HCT116 (cell line): ENCODE measurements around the gene TMEM100.

Experiments used
- CEBPB ChIP-seq: IDR thresholded peaks from 2 replicates; pipeline ENCODE4 v1.6.1; 2012; ENCODE audit warnings: low read depth
- EZH2 ChIP-seq: fragments of 200-600 bp; sonication (generic); IDR thresholded peaks from 2 replicates; pipeline ENCODE4 v1.6.1; 2017; ENCODE audit warnings: antibody characterized with exemption, mixed run types
- EZH2phosphoT487 ChIP-seq: fragments of 200-600 bp; IDR thresholded peaks from 2 replicates; pipeline ENCODE4 v1.6.1; 2018; ENCODE audit warnings: antibody characterized with exemption, borderline replicate concordance
- JUND ChIP-seq: IDR thresholded peaks from 2 replicates; pipeline ENCODE4 v1.6.1; 2012
- POLR2A ChIP-seq: IDR thresholded peaks from 2 replicates; pipeline ENCODE4 v1.7.0; 2011; ENCODE audit warnings: borderline replicate concordance; ENCODE audit not compliant: insufficient read depth, insufficient read length; ENCODE audit errors: extremely low read depth
- POLR2AphosphoS5 ChIP-seq: IDR thresholded peaks from 2 replicates; pipeline ENCODE4 v1.6.1; 2011; ENCODE audit warnings: mild to moderate bottlenecking, low read depth, low read length, moderate library complexity
- ZFX ChIP-seq: fragments of 450-650 bp; IDR thresholded peaks from 2 replicates; pipeline ENCODE4 v1.6.1; 2017
- TF ChIP-seq, protein P1 (sequence below), 3 experiments: fragments of 200-600 bp in 1 of 3; sonication (generic) in 1 of 3; IDR thresholded peaks in 2 of 3; conservative IDR thresholded peaks in 1 of 3; 2 replicates each; pipeline ENCODE4 v1.5.1; 2012 to 2017; ENCODE audit warnings: low read depth in 2 of 3, low read length in 2 of 3, antibody characterized with exemption in 1 of 3, borderline replicate concordance in 1 of 3, control low read depth in 1 of 3, mild to moderate bottlenecking in 1 of 3, mixed read lengths in 1 of 3, mixed run types in 1 of 3, moderate library complexity in 1 of 3; ENCODE audit not compliant: insufficient read depth in 1 of 3

DNA sequence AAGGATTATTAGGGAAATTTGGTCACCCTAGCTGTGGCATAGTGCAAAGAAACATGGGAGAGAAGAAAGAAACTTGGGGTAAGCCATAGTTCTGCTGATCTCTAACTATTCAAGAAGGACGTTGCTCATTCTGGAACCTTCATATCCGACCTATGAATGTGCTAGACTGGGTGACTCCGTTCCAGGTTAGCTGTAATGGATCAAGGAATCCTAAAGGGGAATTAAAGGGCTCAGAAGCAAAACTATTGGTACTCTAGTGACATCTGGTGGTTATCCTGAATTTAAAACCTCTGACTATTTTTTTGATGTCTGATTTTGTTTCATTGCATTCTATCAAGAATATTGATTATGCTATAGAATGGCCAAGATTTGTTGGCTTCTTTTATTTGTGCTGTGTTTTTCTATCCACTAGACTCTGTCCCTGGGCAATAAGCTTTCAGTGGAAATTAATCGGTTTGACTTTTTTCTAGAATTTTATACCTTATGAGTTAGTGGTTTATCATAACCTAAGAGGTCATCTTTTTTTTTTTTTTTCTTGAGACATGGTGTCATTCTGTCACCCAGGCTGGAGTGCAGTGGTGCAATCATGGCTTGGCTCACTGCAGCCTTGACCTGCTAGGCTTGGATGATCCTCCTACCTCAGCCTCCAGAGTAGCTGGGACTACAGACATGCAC is 47.7 kb upstream of the TMEM100 start:
- no peak for TF ChIP-seq EZH2
- no peak for TF ChIP-seq JUND
- TF ChIP-seq, protein P1, sequence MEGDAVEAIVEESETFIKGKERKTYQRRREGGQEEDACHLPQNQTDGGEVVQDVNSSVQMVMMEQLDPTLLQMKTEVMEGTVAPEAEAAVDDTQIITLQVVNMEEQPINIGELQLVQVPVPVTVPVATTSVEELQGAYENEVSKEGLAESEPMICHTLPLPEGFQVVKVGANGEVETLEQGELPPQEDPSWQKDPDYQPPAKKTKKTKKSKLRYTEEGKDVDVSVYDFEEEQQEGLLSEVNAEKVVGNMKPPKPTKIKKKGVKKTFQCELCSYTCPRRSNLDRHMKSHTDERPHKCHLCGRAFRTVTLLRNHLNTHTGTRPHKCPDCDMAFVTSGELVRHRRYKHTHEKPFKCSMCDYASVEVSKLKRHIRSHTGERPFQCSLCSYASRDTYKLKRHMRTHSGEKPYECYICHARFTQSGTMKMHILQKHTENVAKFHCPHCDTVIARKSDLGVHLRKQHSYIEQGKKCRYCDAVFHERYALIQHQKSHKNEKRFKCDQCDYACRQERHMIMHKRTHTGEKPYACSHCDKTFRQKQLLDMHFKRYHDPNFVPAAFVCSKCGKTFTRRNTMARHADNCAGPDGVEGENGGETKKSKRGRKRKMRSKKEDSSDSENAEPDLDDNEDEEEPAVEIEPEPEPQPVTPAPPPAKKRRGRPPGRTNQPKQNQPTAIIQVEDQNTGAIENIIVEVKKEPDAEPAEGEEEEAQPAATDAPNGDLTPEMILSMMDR (IDR thresholded peaks at IDR 0.05 in 2 of 3, conservative IDR thresholded peaks at IDR 0.05 in 1 of 3; ENCODE audit: borderline replicate concordance in 1 of 3, insufficient read depth in 1 of 3, low read depth in 2 of 3, low read length in 2 of 3), result peak; percentile 48 to 83 (median 77)
- no peak for TF ChIP-seq POLR2AphosphoS5
- TF ChIP-seq CEBPB, result 0 out of 2 replicates have a peak, but pooled peaks have one; percentile 20
- TF ChIP-seq POLR2A, result no peak
- no peak for TF ChIP-seq EZH2phosphoT487
- TF ChIP-seq ZFX, result no peak
